Glomerular visceral epithelial cell (primary cell): ENCODE measurements around the gene SNAP47.
A peak's percentile ranks its signal among the peaks of the same experiment; 100 is the strongest.

Experiments
- DNase-seq: peaks from one replicate; pipeline ENCODE4 v3.0.0-alpha.2; 2016; ENCODE audit errors: extremely low spot score

Gene SNAP47

DNA sequence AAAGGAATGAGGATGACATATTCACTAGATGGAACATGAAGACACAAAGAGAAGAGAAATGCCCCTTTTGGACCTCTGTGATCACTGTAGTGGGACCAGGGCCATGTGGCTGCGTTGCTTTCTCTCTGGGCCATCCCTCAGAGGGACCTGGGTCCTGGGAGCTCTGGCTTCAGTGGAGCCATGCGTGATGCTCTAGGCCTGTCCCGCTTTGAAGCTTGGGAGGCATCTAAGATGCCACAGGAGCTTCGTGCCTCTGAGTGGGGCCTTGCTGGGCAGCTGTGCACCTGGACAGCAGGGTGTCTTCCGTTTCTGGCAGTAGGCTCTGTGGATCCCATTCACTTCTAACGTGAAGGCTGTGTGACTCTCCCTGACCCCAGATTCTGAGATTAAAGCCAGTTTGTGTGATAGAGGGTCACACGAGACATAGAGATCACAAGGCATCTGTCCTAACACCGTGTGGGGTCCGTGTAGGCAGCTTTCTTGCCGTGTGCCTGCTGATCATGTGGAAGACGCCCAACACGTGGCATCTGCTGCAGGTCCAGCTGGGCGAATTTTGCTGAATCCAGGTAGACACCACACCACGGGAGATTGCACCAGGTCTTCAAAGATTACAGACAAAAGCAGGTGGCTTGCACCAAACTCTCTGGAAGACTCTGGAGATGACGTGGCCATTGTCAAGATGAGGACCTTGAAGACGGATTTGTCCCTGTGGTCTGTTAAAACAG, 63.0 kb downstream of the SNAP47 start:
- no peak for DNase-seq

DNA sequence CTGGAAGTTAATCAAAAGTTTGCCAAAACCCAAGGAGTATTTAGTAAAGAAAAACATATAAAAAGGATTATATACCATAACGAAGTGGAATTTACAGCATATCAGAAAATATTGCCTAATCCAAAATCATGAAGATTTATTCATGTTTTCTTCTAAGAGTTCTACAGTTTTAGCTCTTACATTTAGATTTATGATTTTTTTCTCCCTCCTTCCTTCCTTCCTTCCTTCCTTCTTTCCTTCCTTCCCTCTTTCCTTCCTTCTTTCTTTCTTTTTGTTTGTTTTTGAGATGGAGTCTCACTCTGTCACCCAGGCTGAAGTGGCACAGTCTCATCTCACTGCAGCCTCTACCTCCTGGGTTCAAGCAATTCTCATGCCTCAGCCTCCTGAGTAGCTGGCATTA, 64.5 kb downstream of the SNAP47 start:
- DNase-seq, result no peak

DNA sequence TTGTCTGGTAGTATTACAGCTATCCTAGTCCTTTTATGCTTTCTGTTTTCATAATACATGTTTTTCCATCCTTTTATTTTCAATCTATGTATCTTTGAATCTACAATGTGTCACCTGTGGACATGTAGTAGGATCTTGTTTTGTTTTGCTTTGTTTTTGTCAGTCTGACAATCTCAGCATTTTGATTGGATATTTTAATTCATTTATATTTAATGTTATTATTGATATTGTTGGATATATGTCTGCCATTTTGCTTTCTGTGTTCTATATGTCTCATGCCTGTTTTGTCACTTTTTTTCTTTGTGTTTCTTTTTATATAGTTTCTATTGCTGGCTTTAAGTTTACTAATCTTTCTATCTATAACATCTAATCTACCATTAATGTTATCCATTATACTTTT, 68.7 kb downstream of the SNAP47 start:
- DNase-seq, result no peak

DNA sequence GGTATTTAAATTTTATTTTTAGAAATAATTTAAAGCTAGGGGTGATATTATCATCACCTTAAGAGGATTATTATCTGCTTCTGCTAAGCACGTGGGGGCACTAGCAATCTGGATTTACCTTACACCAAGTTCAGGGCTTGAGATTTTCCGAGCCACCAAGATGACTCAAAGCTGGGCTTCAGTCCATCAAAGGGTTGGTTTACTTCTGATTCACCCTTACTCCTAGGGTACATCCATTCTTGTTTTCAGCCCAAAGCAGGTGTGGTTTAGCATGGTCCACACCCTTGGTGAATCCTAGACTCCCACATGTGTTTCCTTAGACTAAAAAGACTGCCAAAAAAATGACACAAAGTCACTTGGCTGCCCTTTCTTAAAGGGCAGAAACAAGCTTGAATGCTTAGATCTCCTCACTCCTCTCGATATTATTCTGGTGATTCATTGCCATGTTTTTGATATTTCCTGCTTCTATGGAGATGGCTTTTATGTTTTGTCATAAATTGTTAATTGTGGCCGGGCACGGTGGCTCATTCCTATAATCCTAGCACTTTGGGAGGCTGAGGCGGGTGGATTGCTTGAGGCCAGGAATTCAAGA, 70.5 kb downstream of the SNAP47 start:
- DNase-seq, result peak; percentile 60

DNA sequence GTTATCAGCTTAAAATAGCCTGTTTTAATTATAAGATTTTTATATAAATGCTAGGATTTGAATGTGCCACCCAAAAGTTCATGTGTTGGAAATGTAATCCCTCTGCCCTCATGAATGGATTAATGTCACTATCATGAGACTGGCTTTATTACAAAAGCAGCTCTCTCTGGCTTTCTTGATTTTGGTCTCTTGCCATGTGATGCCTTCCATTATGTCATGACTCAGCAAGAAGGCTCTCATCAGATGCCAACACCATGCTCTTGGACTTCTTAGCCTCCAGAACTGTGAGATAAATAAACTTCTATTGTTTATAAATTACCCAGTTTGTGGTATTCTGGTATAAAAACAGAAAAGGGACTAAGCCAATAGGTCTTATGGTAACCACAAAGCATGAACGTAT, 73.3 kb downstream of the SNAP47 start:
- DNase-seq, result no peak

DNA sequence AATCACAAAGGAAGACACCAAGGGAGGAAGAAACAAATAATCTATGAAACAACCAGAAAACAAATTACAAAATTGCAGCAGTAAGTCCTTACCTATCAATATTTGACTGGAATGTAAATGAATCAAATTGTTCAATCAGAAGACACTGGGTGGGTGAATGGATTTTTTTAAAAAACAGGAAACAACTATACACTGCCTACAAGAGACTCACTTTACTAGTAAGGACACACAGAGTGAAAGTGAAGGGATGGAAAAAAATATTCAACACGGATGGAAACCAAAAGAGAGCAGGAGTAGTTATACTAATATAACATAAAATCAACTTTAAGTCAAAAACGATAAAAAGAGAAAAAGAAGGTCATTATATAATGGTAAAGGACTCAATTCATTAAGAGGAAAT, 73.8 kb downstream of the SNAP47 start:
- no peak for DNase-seq

DNA sequence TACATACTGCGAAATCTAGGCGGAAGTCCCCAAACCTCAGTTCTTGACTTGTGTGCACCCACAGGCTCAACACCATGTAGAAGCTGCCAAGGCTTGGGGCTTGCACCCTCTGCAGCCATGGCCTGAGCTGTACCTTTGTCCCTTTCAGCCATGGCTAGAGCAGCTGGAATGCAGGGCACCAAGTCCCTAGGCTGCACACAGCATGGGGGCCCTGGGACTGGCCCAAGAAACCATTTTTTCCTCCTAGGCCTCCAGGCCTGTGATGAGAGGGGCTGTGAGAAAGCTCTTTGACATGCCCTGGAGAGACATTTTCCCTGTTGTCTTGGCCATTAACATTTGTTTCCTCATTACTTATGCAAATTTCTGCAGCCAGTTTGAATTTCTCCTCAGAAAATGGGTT, 78.7 kb downstream of the SNAP47 start:
- DNase-seq, result no peak

DNA sequence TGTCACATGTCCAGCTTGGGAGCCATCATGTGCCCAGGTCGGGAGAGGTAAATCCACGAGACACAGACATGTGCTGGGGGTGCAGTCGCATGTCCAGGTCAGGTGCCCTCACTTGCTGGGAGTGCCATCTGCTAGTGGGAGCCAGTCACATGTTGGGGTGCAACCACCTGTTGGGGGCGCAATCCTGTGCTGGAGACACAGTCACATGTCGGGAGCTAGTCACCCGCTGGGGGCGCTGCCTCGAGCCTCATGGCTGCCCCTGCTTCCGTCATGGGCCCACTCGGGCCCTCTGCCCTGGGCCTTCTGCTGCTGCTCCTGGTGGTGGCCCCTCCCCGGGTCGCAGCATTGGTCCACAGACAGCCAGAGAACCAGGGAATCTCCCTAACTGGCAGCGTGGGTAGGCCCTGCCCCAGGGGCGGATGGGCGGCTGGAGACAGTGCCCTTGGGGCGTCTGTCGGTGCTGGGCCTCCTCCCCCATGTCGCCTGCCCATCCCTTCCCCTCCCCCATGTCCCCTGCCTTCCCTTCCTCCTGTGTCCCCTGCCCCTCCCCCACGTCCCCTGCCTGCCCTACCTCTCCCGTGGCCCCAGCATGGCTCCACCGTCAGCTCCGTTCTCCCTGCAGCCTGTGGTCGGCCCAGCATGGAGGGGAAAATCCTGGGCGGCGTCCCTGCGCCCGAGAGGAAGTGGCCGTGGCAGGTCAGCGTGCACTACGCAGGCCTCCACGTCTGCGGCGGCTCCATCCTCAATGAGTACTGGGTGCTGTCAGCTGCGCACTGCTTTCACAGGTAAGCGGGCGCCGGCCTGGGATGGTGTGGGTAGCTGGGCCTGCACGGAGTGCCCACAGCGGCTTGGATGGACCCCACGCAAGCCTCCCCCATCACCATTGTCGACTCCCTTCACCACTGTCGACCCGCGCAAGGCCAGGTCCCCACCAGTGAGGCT, 80.5 kb downstream of the SNAP47 start, which contains the start of gene PRSS38:
TSS of gene PRSS38 (plus strand) at position 208 of the 942 bp plus-strand sequence. CDS start at position 250, 42 bp downstream.
- no peak for DNase-seq

DNA sequence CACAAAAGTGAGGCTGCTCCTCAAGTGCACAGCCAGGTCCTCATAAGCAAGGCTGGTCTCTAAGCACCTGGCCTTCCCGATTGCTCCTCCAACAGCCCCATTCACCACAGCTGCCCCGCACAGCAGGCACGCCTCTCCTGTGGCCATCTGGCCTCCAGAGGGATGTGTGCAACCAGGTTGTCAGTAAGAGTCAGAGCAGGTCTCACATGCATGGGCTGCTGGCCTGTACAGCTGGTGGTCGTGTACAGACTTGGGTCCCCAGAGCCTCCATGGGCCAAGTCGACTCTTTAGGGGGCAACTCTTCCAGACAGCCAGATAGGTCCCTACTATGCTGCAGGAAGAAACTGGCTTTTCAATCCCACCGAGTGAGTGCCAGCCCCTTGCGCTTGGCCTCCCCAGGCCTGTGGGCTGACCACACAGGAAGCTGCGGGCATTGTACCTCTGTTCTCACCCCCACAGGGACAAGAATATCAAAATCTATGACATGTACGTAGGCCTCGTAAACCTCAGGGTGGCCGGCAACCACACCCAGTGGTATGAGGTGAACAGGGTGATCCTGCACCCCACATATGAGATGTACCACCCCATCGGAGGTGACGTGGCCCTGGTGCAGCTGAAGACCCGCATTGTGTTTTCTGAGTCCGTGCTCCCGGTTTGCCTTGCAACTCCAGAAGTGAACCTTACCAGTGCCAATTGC, 81.7 kb downstream of the SNAP47 start:
- no peak for DNase-seq

DNA sequence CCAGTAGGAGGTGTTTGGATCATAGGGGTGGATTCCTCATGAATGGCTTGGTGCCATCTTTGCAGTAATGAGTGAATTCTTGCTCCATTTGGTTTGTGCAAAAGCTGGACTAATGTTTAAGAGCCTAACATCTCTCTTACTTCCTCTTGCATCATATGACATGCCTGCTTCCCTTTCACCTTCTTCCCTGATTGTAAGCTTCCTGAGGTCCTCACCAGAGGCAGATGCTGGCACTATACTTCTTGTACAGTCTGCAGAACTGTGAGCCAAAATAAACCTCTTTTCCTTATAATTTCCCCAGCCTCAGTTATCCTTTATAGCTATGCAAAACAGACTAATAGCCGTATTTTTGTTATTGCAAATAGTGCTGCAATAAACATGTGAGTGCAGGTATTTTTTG, 88.3 kb downstream of the SNAP47 start:
- DNase-seq, result no peak

DNA sequence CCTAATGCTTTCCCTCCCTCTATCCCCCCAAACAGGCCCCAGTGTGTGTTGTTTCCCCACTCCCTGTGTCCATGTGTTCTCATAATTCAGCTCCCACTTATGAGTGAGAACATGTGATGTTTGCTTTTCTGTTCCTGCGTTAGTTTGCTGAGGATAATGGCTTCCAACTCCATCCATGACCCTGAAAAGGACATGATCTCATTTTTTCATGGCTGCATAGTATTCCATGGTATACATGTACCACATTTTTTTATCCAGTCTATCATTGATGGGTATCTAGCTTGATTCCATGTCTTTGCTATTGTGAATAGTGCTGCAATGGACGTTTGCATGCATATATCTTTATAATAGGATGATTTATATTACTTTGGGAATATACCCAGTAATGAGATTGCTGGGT, 89.0 kb downstream of the SNAP47 start:
- no peak for DNase-seq

DNA sequence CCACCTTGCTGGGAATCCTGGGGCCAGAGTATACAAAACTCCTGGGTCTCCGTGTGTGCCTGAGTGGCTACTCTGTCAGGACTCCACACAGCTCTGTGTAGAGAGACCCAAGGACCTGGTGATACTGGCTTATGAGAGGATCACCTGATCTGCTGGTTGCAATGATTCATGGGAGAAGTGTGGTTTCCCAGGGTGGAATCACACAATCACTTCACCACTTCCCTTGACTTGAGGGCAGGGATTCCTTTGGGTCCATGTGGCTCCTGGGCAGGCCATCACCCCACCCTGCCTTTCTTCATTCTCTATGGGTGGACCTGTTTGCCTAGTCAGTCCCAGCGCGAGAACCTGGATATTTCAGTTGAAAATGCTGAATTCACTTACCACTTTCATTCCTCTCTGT, 93.6 kb downstream of the SNAP47 start:
- DNase-seq, result no peak
